H9 (cell line): ENCODE measurements around the gene TICRR. TPM values are rescaled to one million over a fixed set of nuclear protein-coding genes. Genes with fewer than 3 reads are reported as not detected.

ENCODE experiments used
- DNase-seq: peaks from one replicate; pipeline ENCODE4 v3.0.0-alpha.2; 2017
- H2AFZ ChIP-seq: one replicate; pipeline ENCODE4 v1.6.1; 2013; ENCODE audit warnings: mild to moderate bottlenecking, low read length, control low read depth, moderate library complexity
- H2AK5ac ChIP-seq: 2 replicates; pipeline ENCODE4 v1.6.1; 2013; ENCODE audit warnings: low read length, control low read depth, mixed read lengths; ENCODE audit not compliant: insufficient read length
- H2BK120ac ChIP-seq: one replicate; pipeline ENCODE4 v1.6.1; 2013; ENCODE audit warnings: low read depth, mild to moderate bottlenecking, low read length, control low read depth, inconsistent platforms; ENCODE audit not compliant: poor library complexity, severe bottlenecking
- H2BK12ac ChIP-seq: 2 replicates; pipeline ENCODE4 v1.6.1; 2013; ENCODE audit warnings: low read length, control low read depth, mixed read lengths, low read depth; ENCODE audit not compliant: insufficient read length
- H2BK15ac ChIP-seq: 2 replicates; pipeline ENCODE4 v1.6.1; 2013; ENCODE audit warnings: low read depth, low read length, control low read depth
- H2BK20ac ChIP-seq: one replicate; pipeline ENCODE4 v1.6.1; 2013; ENCODE audit warnings: low read depth, mild to moderate bottlenecking, low read length, control low read depth, inconsistent platforms; ENCODE audit not compliant: poor library complexity, severe bottlenecking
- H2BK5ac ChIP-seq: 2 replicates; pipeline ENCODE4 v1.6.1; 2013; ENCODE audit warnings: low read length, control low read depth, mixed read lengths; ENCODE audit not compliant: insufficient read length
- H3K14ac ChIP-seq: 2 replicates; pipeline ENCODE4 v1.6.1; 2013; ENCODE audit warnings: low read length, control low read depth; ENCODE audit not compliant: insufficient read depth
- H3K18ac ChIP-seq: 2 replicates; pipeline ENCODE4 v1.6.1; 2013; ENCODE audit warnings: low read depth, mild to moderate bottlenecking, mixed read lengths, low read length, control low read depth; ENCODE audit not compliant: insufficient read length
- H3K23ac ChIP-seq: 2 replicates; pipeline ENCODE4 v1.6.1; 2013; ENCODE audit warnings: low read length, control low read depth, mixed read lengths, low read depth; ENCODE audit not compliant: insufficient read length
- H3K23me2 ChIP-seq: 2 replicates; pipeline ENCODE4 v1.6.1; 2013; ENCODE audit warnings: low read depth, mild to moderate bottlenecking, mixed read lengths, low read length, control low read depth; ENCODE audit not compliant: insufficient read length, poor library complexity, severe bottlenecking
- H3K27ac ChIP-seq: 2 replicates; pipeline ENCODE4 v1.5.1; 2013; ENCODE audit warnings: low read length, control low read depth, mixed read lengths, low read depth; ENCODE audit not compliant: insufficient read length
- H3K27me3 ChIP-seq: 2 replicates; pipeline ENCODE4 v1.6.1; 2013; ENCODE audit warnings: low read length, control low read depth, inconsistent platforms; ENCODE audit not compliant: insufficient read depth
- H3K4ac ChIP-seq: 2 replicates; pipeline ENCODE4 v1.6.1; 2013; ENCODE audit warnings: low read depth, mild to moderate bottlenecking, control low read depth, inconsistent platforms, low read length, moderate library complexity
- H3K4me1 ChIP-seq: 2 replicates; pipeline ENCODE4 v1.6.1; 2013; ENCODE audit warnings: low read length, control low read depth, inconsistent platforms; ENCODE audit not compliant: insufficient read depth
- H3K4me2 ChIP-seq: 2 replicates; pipeline ENCODE4 v1.6.1; 2013; ENCODE audit warnings: low read length, control low read depth, mixed read lengths; ENCODE audit not compliant: insufficient read length, insufficient read depth
- H3K56ac ChIP-seq: 2 replicates; pipeline ENCODE4 v1.6.1; 2013; ENCODE audit warnings: low read depth, mild to moderate bottlenecking, mixed read lengths, low read length, control low read depth; ENCODE audit not compliant: insufficient read length
- H3K79me1 ChIP-seq: 2 replicates; pipeline ENCODE4 v1.6.1; 2013; ENCODE audit warnings: low read depth, mild to moderate bottlenecking, moderate library complexity, low read length, control low read depth, inconsistent platforms; ENCODE audit not compliant: insufficient read depth, poor library complexity, severe bottlenecking
- H3K79me2 ChIP-seq: 2 replicates; pipeline ENCODE4 v1.6.1; 2013; ENCODE audit warnings: low read length, control low read depth, inconsistent platforms; ENCODE audit not compliant: insufficient read depth
- H3K9ac ChIP-seq: 2 replicates; pipeline ENCODE4 v1.6.1; 2013; ENCODE audit warnings: low read length, control low read depth, mixed read lengths; ENCODE audit not compliant: insufficient read length; ENCODE audit errors: extremely low read depth
- H3K9me3 ChIP-seq: one replicate; pipeline ENCODE4 v1.6.1; 2013; ENCODE audit warnings: low read depth, low read length, inconsistent platforms; ENCODE audit not compliant: control insufficient read depth
- H3T11ph ChIP-seq: one replicate; pipeline ENCODE4 v1.6.1; 2013; ENCODE audit warnings: mild to moderate bottlenecking, low read length, control low read depth, inconsistent platforms
- H4K20me1 ChIP-seq: one replicate; pipeline ENCODE4 v1.6.1; 2013; ENCODE audit not compliant: control insufficient read depth, insufficient read length, insufficient read depth
- H4K5ac ChIP-seq: 2 replicates; pipeline ENCODE4 v1.6.1; 2013; ENCODE audit warnings: low read depth, mild to moderate bottlenecking, mixed read lengths, low read length, control low read depth; ENCODE audit not compliant: insufficient read length
- H4K8ac ChIP-seq: replicated peaks from 2 replicates; pipeline ENCODE4 v1.6.1; 2013; ENCODE audit warnings: low read length, control low read depth, mixed read lengths, low read depth; ENCODE audit not compliant: insufficient read length
- H4K91ac ChIP-seq: 2 replicates; pipeline ENCODE4 v1.6.1; 2013; ENCODE audit warnings: low read depth, mild to moderate bottlenecking, moderate library complexity, mixed read lengths, low read length, control low read depth; ENCODE audit not compliant: insufficient read length
- H3K27ac Mint-ChIP-seq, 3 experiments: 2 replicates in 2 of 3; 3 replicates in 1 of 3; pipeline ENCODE4 v1.8.0; 2020 to 2021; ENCODE audit warnings: mixed read lengths in 3 of 3, mild to moderate bottlenecking in 1 of 3, moderate library complexity in 1 of 3
- H3K27me3 Mint-ChIP-seq: 2 replicates; pipeline ENCODE4 v1.8.0; 2021; ENCODE audit warnings: low read depth, mild to moderate bottlenecking, moderate library complexity, mixed read lengths
- H3K36me3 Mint-ChIP-seq, 3 experiments: 2 replicates in 2 of 3; 3 replicates in 1 of 3; pipeline ENCODE4 v1.8.0; 2020 to 2021; ENCODE audit warnings: low read depth in 3 of 3, mixed read lengths in 3 of 3; ENCODE audit not compliant: insufficient read depth in 1 of 3
- H3K4me1 Mint-ChIP-seq, 2 experiments: 2 replicates each; pipeline ENCODE4 v1.8.0; 2020; ENCODE audit warnings: mixed read lengths in 2 of 2
- H3K4me3 Mint-ChIP-seq, 2 experiments: 2 replicates in 1 of 2; 3 replicates in 1 of 2; pipeline ENCODE4 v1.8.0; 2020 to 2021; ENCODE audit warnings: mild to moderate bottlenecking in 2 of 2, mixed read lengths in 2 of 2, moderate library complexity in 1 of 2
- H3K9me3 Mint-ChIP-seq, 2 experiments: 2 replicates in 1 of 2; 3 replicates in 1 of 2; pipeline ENCODE4 v1.8.0; 2020; ENCODE audit warnings: mild to moderate bottlenecking in 2 of 2, mixed read lengths in 2 of 2, moderate library complexity in 1 of 2
- WGBS: extraction: QIAGEN DNeasy Blood & Tissue Kit; methylation state at CpG from one replicate; pipeline ENCODE4 v1.1.7; 2013; ENCODE audit warnings: missing lambda C conversion rate, low lambda C conversion rate, mixed read lengths; ENCODE audit not compliant: insufficient read length; ENCODE audit errors: extremely low coverage; 5-methylcytosine and 5-hydroxymethylcytosine counted together
- total RNA-seq: library from RNA; stranded (reverse); gene quantifications from 2 replicates; pipeline ENCODE4 v1.2.1, GENCODE V29; 2021
- TF ChIP-seq, protein P1 (sequence below): fragments of 200-600 bp; sonication (generic); conservative IDR thresholded peaks from 3 replicates; pipeline ENCODE4 v1.8.0; 2021; ENCODE audit warnings: antibody characterized with exemption, mild to moderate bottlenecking

The TICRR gene
- total RNA-seq, 1 experiment from 2014 or later = 26.0 TPM

- no peaks in the 10 kb centered on the region for H3K9me3 Mint-ChIP-seq
- H2BK20ac ChIP-seq = no peak overlapping the region
- H3K27me3 Mint-ChIP-seq = peaks cover 12% of the 10 kb centered on the region
- H4K8ac ChIP-seq = no peak overlapping the region
- H3K14ac ChIP-seq = no peak overlapping the region
- H3K4me1 Mint-ChIP-seq = 0 out of 4 replicates have a peak, but pooled peaks cover 0 to 3% of the 10 kb centered on the region in 2 experiments
- H4K5ac ChIP-seq = no peak overlapping the region
- no peak overlapping the region for H3T11ph ChIP-seq
- no peaks in the 10 kb centered on the region for H3K4me1 ChIP-seq
- no peak overlapping the region for H3K4ac ChIP-seq
- DNase-seq = no peak
- H3K23ac ChIP-seq = no peak overlapping the region
- H2BK15ac ChIP-seq = no peak overlapping the region
- no peak overlapping the region for H2AK5ac ChIP-seq
- H3K4me2 ChIP-seq = no peak overlapping the region
- H4K91ac ChIP-seq = no peak overlapping the region
- WGBS = no CpG with 5 or more reads among the region's 2 CpGs
- H2BK12ac ChIP-seq = no peak overlapping the region
- H3K23me2 ChIP-seq = no peaks in the 10 kb centered on the region
- no peaks in the 10 kb centered on the region for H3K9me3 ChIP-seq
- no peaks in the 10 kb centered on the region for H3K79me1 ChIP-seq
- no peaks in the 10 kb centered on the region for H3K27me3 ChIP-seq
- no peak overlapping the region for H3K56ac ChIP-seq
- no peak overlapping the region for H2BK120ac ChIP-seq
- H2AFZ ChIP-seq = no peak overlapping the region
- no peak overlapping the region for H2BK5ac ChIP-seq
- no peak overlapping the region for H3K27ac ChIP-seq
- H3K4me3 Mint-ChIP-seq = no peak overlapping the region
- TF ChIP-seq, protein P1, sequence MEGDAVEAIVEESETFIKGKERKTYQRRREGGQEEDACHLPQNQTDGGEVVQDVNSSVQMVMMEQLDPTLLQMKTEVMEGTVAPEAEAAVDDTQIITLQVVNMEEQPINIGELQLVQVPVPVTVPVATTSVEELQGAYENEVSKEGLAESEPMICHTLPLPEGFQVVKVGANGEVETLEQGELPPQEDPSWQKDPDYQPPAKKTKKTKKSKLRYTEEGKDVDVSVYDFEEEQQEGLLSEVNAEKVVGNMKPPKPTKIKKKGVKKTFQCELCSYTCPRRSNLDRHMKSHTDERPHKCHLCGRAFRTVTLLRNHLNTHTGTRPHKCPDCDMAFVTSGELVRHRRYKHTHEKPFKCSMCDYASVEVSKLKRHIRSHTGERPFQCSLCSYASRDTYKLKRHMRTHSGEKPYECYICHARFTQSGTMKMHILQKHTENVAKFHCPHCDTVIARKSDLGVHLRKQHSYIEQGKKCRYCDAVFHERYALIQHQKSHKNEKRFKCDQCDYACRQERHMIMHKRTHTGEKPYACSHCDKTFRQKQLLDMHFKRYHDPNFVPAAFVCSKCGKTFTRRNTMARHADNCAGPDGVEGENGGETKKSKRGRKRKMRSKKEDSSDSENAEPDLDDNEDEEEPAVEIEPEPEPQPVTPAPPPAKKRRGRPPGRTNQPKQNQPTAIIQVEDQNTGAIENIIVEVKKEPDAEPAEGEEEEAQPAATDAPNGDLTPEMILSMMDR = no peak
- H3K9ac ChIP-seq = no peak overlapping the region
- H3K27ac Mint-ChIP-seq = no peak overlapping the region
- no peak overlapping the region for H3K18ac ChIP-seq
- H3K79me2 ChIP-seq = no peaks in the 10 kb centered on the region
- H4K20me1 ChIP-seq = no peaks in the 10 kb centered on the region
- no peaks in the 10 kb centered on the region for H3K36me3 Mint-ChIP-seq
Observed at GRCh38 chr15:89550427-89550826, 24.8 kb upstream of the TICRR start.
